ENCODE data around the gene NUMA1.

The NUMA1 gene

DNA sequence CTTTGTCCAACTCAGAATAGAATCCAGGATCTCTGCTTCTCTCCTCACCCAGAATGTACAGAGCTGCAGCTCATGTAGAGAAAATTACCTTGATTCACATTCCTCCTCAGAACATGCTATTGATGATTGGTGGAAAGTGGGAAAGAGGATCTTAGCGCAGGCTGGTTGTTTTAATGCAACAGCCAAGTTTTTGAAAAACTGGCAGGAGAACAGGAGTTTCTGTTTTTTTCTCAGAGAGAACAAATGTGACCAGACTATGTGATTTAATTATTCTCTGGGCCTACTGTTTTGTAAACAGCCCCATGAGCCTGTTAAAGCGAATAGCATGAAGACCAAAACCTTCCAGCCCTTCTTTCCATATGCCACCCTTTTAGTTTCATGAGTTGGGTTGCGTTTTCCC lies 100.7 kb downstream of the NUMA1 start:
- TF ChIP-seq, protein P1, sequence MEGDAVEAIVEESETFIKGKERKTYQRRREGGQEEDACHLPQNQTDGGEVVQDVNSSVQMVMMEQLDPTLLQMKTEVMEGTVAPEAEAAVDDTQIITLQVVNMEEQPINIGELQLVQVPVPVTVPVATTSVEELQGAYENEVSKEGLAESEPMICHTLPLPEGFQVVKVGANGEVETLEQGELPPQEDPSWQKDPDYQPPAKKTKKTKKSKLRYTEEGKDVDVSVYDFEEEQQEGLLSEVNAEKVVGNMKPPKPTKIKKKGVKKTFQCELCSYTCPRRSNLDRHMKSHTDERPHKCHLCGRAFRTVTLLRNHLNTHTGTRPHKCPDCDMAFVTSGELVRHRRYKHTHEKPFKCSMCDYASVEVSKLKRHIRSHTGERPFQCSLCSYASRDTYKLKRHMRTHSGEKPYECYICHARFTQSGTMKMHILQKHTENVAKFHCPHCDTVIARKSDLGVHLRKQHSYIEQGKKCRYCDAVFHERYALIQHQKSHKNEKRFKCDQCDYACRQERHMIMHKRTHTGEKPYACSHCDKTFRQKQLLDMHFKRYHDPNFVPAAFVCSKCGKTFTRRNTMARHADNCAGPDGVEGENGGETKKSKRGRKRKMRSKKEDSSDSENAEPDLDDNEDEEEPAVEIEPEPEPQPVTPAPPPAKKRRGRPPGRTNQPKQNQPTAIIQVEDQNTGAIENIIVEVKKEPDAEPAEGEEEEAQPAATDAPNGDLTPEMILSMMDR (conservative IDR thresholded peaks at IDR 0.05; ENCODE audit: low read length): no peak
- no peak for DNase-seq (ENCODE audit: low read depth)
- no peak overlapping the region for H3K4me3 ChIP-seq (ENCODE audit: low read length)

DNA sequence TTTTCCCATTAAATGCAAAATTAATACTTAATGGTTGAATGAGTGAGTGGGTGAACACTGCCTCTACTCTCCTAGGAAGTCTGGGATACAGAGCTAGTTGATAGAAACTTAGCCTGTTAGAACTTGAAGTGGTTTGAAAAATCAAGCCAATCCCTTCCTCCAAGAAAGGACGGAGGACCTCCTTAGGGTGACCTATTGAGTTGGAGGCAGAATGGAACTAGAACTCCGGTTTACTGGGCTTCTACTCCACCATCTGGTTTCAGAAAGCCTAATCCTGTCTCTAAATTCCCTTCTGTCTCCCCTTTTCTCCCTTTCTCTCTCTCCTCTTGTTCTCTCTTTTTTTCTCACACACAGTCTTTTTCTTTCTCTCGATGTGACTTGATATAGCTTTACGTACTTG lies 101.2 kb downstream of the NUMA1 start:
- H3K4me3 ChIP-seq (ENCODE audit: low read length): no peak overlapping the region
- no peak for DNase-seq (ENCODE audit: low read depth)
- TF ChIP-seq, protein P1 (conservative IDR thresholded peaks at IDR 0.05; ENCODE audit: low read length): no peak

DNA sequence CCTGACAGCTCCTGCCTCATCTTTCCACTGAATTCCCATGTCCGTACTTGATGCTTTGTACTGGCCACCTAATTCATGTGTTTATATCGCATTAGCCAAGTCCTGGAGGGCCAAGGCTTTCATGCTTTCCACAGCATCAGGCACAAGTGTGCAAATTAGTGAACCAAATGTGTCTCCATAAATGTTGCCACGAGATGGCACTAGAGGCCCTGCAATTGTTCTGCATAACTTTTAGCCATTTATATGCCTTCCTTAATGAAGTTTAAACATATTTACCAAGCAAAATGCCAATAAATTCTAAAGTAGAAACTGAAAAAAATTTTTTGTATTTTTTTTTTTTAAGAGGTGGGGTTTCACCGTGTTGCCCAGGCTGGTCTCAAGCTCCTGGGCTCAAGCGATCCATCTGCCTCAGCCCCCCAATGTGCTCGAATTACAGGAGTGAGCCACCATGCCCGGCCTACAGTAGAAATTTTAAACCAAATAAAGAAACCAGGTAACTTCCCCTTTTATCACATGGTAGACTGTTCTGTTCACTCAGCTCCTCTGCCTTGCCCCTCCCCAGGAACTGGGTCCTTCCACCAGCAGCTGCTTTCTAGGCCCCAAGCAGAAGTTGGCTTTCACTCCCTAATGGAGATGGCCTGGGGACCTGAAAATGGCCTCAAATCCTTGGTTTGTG lies 102.5 kb downstream of the NUMA1 start:
- peak; percentile 58 for DNase-seq (ENCODE audit: low read depth)
- no peak overlapping the region for H3K4me3 ChIP-seq (ENCODE audit: low read length)
- TF ChIP-seq, protein P1 (conservative IDR thresholded peaks at IDR 0.05; ENCODE audit: low read length): peak; percentile 80

DNA sequence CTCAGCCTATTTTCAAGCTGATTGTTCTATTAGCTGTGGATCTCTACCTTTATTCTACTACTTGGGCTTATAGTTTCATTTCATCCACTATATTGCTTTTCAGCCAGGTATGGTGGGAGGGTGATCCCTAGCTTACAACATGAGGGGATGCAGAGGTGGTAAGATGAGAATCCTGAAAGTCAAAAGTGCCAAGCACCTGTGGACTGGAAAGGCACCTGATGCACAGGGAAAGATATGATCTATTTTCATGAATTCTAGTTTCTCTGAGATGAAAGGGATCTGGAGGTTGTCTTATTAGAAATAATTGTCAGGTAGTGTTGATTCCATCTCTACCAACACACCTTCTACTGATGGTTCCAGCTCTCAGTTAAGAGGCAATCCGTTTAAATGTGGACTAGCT lies 103.3 kb downstream of the NUMA1 start:
- H3K4me3 ChIP-seq (ENCODE audit: low read length): no peak overlapping the region
- no peak for DNase-seq (ENCODE audit: low read depth)
- TF ChIP-seq, protein P1 (conservative IDR thresholded peaks at IDR 0.05; ENCODE audit: low read length): no peak

DNA sequence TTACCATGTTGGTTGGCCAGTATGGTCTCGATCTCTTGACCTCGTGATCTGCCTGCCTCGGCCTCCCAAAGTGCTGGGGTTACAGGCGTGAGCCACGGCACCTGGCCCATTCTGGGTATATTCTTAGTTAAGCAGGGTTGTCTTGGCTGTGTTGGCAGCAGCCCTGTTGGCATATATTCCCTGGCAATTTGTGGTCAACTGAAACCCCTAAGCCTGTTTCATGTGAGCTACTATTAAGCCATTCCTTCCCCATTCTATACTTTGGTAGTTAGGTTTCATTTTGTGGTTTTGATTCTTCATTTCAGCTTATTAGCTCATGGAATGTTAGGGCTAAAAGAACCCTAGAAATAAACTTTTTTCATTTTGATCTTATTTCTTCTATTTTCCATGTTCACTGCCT lies 103.8 kb downstream of the NUMA1 start:
- TF ChIP-seq, protein P1 (conservative IDR thresholded peaks at IDR 0.05; ENCODE audit: low read length): no peak
- no peak overlapping the region for H3K4me3 ChIP-seq (ENCODE audit: low read length)
- no peak for DNase-seq (ENCODE audit: low read depth)

DNA sequence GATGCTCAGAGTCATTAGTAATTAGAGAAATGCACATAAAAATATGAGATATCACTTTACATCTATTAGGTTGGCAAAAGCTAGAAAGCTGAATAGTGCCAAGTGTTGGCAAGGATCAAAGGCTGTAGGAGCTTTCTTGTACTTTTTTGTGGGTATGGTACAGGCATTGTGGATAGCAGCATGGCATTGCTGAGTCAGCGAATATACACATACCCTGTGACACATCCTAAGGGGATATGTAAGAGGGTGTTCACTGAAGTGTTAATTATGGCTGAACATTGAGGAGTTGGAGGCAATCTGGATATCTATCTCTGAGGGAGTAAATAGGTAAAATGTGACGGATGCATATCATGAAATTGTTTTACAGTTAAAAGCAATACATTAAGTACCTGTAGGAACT lies 108.7 kb downstream of the NUMA1 start:
- no peak for DNase-seq (ENCODE audit: low read depth)
- TF ChIP-seq, protein P1 (conservative IDR thresholded peaks at IDR 0.05; ENCODE audit: low read length): no peak
- H3K4me3 ChIP-seq (ENCODE audit: low read length): no peak overlapping the region

DNA sequence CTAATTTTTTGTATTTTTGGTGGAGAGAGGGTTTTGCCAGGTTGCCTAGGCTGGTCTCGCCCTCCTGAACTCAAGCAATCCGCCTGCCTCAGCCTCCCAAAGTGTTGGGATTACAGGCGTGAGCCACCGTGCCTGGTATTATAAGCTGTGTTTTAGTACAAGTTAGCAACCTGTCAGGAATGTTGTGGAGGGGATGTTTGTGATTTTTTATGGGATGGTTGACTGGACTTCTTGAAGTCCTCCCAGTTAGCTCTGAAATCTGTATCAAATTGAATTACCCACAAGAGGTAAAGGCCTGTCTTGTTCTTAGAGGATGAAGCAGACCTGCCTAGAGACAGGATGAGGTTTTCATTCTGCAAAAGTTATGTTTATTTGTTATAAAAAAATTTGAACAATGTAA lies 115.7 kb downstream of the NUMA1 start:
- TF ChIP-seq, protein P1 (conservative IDR thresholded peaks at IDR 0.05; ENCODE audit: low read length): no peak
- DNase-seq (ENCODE audit: low read depth): no peak
- H3K4me3 ChIP-seq (ENCODE audit: low read length): no peak overlapping the region

All from AG10803 (cell line).